IMR-90 (cell line): ENCODE measurements around the gene ARHGAP45. TPM values are rescaled to one million over a fixed set of nuclear protein-coding genes. Genes with fewer than 3 reads are reported as not detected.

Source experiments
- ATAC-seq: fragments of 200-7000 bp; cut with Tn5 transposase; 2 replicates; pipeline ENCODE4 v1.9.1; 2020; ENCODE audit warnings: low read depth, mild to moderate bottlenecking, moderate library complexity
- BruUV-seq: library from RNA; stranded (reverse); fragments of 400-500 nt; replicated peaks from 2 replicates; lab custom pipeline; 2021; lab: Mats Ljungman, UMichigan
- CTCF ChIA-PET: fragments of 300-600 bp; formaldehyde crosslinking; extraction: SDS; loops from one replicate; lab custom pipeline; 2021; ENCODE audit warnings: antibody characterized with exemption; lab: Yijun Ruan, JAX
- POLR2A ChIA-PET: fragments of 300-600 bp; sonication (Branson Sonifier 250); formaldehyde crosslinking; loops from one replicate; lab custom pipeline; 2022; ENCODE audit warnings: antibody characterized with exemption; ENCODE audit not compliant: unreplicated experiment; lab: Charles Lee
- DNase-seq: peaks from one replicate; pipeline ENCODE4 v3.0.0; 2013
- H2AFZ ChIP-seq: replicated peaks from 2 replicates; pipeline ENCODE3; 2013; ENCODE audit warnings: low read length, mild to moderate bottlenecking; ENCODE audit not compliant: poor library complexity
- H2AK5ac ChIP-seq: 2 replicates; pipeline ENCODE4 v1.6.1; 2013; ENCODE audit warnings: low read depth, low read length, inconsistent platforms
- H2AK9ac ChIP-seq: replicated peaks from 2 replicates; pipeline ENCODE3; 2013; ENCODE audit warnings: mild to moderate bottlenecking, low read depth, low read length, moderate library complexity; ENCODE audit not compliant: poor library complexity
- H2BK120ac ChIP-seq: 2 replicates; pipeline ENCODE4 v1.6.1; 2013; ENCODE audit warnings: low read depth, low read length, inconsistent platforms
- H2BK15ac ChIP-seq: 3 replicates; pipeline ENCODE4 v1.6.1; 2013; ENCODE audit warnings: low read depth, low read length, inconsistent platforms
- H2BK20ac ChIP-seq: 2 replicates; pipeline ENCODE4 v1.6.1; 2013; ENCODE audit warnings: low read depth, mild to moderate bottlenecking, inconsistent platforms, low read length, moderate library complexity
- H2BK5ac ChIP-seq: 2 replicates; pipeline ENCODE4 v1.6.1; 2013; ENCODE audit warnings: mild to moderate bottlenecking, low read depth, low read length, inconsistent platforms; ENCODE audit not compliant: poor library complexity, severe bottlenecking
- H3K14ac ChIP-seq: replicated peaks from 2 replicates; pipeline ENCODE4 v1.6.1; 2013; ENCODE audit warnings: low read depth, low read length, inconsistent platforms
- H3K18ac ChIP-seq: 2 replicates; pipeline ENCODE4 v1.6.1; 2013; ENCODE audit warnings: low read depth, low read length, control low read depth
- H3K23ac ChIP-seq: 2 replicates; pipeline ENCODE4 v1.6.1; 2013; ENCODE audit warnings: low read depth, low read length, inconsistent platforms
- H3K27ac ChIP-seq: 2 replicates; pipeline ENCODE4 v1.5.1; 2013; ENCODE audit warnings: mild to moderate bottlenecking, control low read depth, low read length; ENCODE audit not compliant: insufficient read depth
- H3K27me3 ChIP-seq: 2 replicates; pipeline ENCODE4 v1.6.1; 2013; ENCODE audit warnings: low read length; ENCODE audit not compliant: control insufficient read depth, insufficient read depth
- H3K36me3 ChIP-seq: 2 replicates; pipeline ENCODE4 v1.6.1; 2013; ENCODE audit warnings: low read length, mixed read lengths; ENCODE audit not compliant: control insufficient read depth, insufficient read depth
- H3K4ac ChIP-seq: 2 replicates; pipeline ENCODE4 v1.6.1; 2013; ENCODE audit warnings: low read depth, low read length, inconsistent platforms
- H3K4me1 ChIP-seq: 2 replicates; pipeline ENCODE4 v1.6.1; 2013; ENCODE audit warnings: low read length, mixed read lengths; ENCODE audit not compliant: control insufficient read depth, insufficient read depth
- H3K4me2 ChIP-seq: 2 replicates; pipeline ENCODE4 v1.6.1; 2013; ENCODE audit warnings: low read depth, mild to moderate bottlenecking, control low read depth, low read length, moderate library complexity
- H3K4me3 ChIP-seq: 2 replicates; pipeline ENCODE4 v1.5.1; 2013; ENCODE audit warnings: low read depth, mild to moderate bottlenecking, control low read depth, low read length, moderate library complexity; ENCODE audit not compliant: insufficient read depth
- H3K56ac ChIP-seq: 2 replicates; pipeline ENCODE4 v1.6.1; 2013; ENCODE audit warnings: low read length, inconsistent platforms; ENCODE audit not compliant: insufficient read depth; ENCODE audit errors: extremely low read depth
- H3K79me1 ChIP-seq, 2 experiments: 2 replicates each; pipeline ENCODE4 v1.6.1; 2013; ENCODE audit warnings: low read length in 2 of 2, inconsistent platforms in 1 of 2, low read depth in 1 of 2
- H3K9ac ChIP-seq: 2 replicates; pipeline ENCODE4 v1.6.1; 2013; ENCODE audit warnings: low read depth, low read length, control low read depth
- H3K9me1 ChIP-seq: 2 replicates; pipeline ENCODE4 v1.6.1; 2013; ENCODE audit warnings: low read length, inconsistent platforms; ENCODE audit not compliant: insufficient read depth
- H3K9me3 ChIP-seq: 2 replicates; pipeline ENCODE4 v1.6.1; 2013; ENCODE audit warnings: low read length; ENCODE audit not compliant: control insufficient read depth, insufficient read depth
- H4K20me1 ChIP-seq: 2 replicates; pipeline ENCODE4 v1.6.1; 2013; ENCODE audit warnings: low read length, inconsistent platforms; ENCODE audit not compliant: insufficient read depth
- H4K5ac ChIP-seq: 2 replicates; pipeline ENCODE4 v1.6.1; 2013; ENCODE audit warnings: mild to moderate bottlenecking, low read depth, low read length, control low read depth
- H4K8ac ChIP-seq, 2 experiments: 2 replicates each; pipeline ENCODE4 v1.6.1; 2013; ENCODE audit warnings: low read depth in 2 of 2, low read length in 2 of 2, control low read depth in 1 of 2, inconsistent platforms in 1 of 2
- H4K91ac ChIP-seq: 2 replicates; pipeline ENCODE4 v1.6.1; 2013; ENCODE audit warnings: low read depth, low read length, inconsistent platforms; ENCODE audit not compliant: insufficient read depth
- CEBPB ChIP-seq: IDR thresholded peaks from 2 replicates; pipeline ENCODE4 v1.6.1; 2012; ENCODE audit warnings: low read depth, low read length, improper control_type of control experiment
- CTCF ChIP-seq: conservative IDR thresholded peaks from 2 replicates; pipeline ENCODE4 v1.5.1; 2012; ENCODE audit warnings: mild to moderate bottlenecking, low read depth, low read length, improper control_type of control experiment
- FOS ChIP-seq: fragments of 150-350 bp; IDR thresholded peaks from 2 replicates; pipeline ENCODE4 v1.6.1; 2016; ENCODE audit warnings: low read depth, low read length
- RFX5 ChIP-seq: IDR thresholded peaks from 2 replicates; pipeline ENCODE4 v1.8.0; 2012; ENCODE audit warnings: low read depth, mild to moderate bottlenecking, low read length, moderate library complexity
- WGBS, 2 experiments: methylation state at CpG; one replicate each; pipeline versions ENCODE4 v1.1.5 to v1.1.7; 2013; ENCODE audit warnings: missing lambda C conversion rate in 2 of 2; ENCODE audit not compliant: insufficient read length in 1 of 2; ENCODE audit errors: extremely low coverage in 2 of 2; 5-methylcytosine and 5-hydroxymethylcytosine counted together
- dilution Hi-C: fragments of 300-500 bp; cut with HindIII; formaldehyde crosslinking; loops from one replicate; pipeline ENCODE4 v1.14.3; 2018; ENCODE audit warnings: low sequenced_read_pairs; ENCODE audit not compliant: unreplicated experiment
- in situ Hi-C: fragments of 300-500 bp; cut with MboI; formaldehyde crosslinking; loops from 3 replicates; pipeline ENCODE4 v1.14.3; 2019; ENCODE audit warnings: low sequenced_read_pairs, inconsistent platforms, mixed read lengths
- intact Hi-C: fragments of 100-400 bp; cut with micrococcal nuclease; formaldehyde crosslinking; loops from 2 replicates; pipeline ENCODE4 v1.10.0; 2022
- polyA plus RNA-seq, 3 experiments: library from polyadenylated mRNA; depleted of rRNA; stranded (reverse); fragments of >200 nt; gene quantifications; 2 replicates each; pipeline ENCODE4 v1.2.3, GENCODE V29; 2012; ENCODE audit warnings: low replicate concordance in 1 of 3
- total RNA-seq: library from RNA; depleted of rRNA; stranded (reverse); fragments of >200 nt; gene quantifications from 2 replicates; pipeline ENCODE4 v1.2.3, GENCODE V29; 2012

ARHGAP45 gene
- total and polyA plus RNA-seq, 2 of the 4 experiments (the other 2 are of a cell fraction) = 1.3 to 1.7 TPM

- intact Hi-C loops = loop anchor here (2.0 kb wide), 2 partner anchors 53 to 61 kb away; partner anchors contain the start of genes GPX4 and POLR2E
- Histone ChIP-seq H2AK9ac (no peak overlapping the region), H3K9ac (no peak overlapping the region), H4K5ac (no peak overlapping the region), H3K56ac (no peak overlapping the region), H2AK5ac (no peak overlapping the region), H2BK15ac (no peak overlapping the region), H2BK120ac (no peak overlapping the region), H2AFZ (no peak overlapping the region), H3K4me3 (no peak overlapping the region), H4K8ac (no peak overlapping the region), H3K14ac (no peak overlapping the region), H3K79me1 (peaks cover 0 to 13% of the 10 kb centered on the region in 2 experiments; a peak in 2 of 4 replicates), H4K20me1 (peaks cover 25% of the 10 kb centered on the region), H2BK5ac (no peak overlapping the region), H4K91ac (no peak overlapping the region), H3K23ac (no peak overlapping the region), H2BK20ac (no peak overlapping the region), H3K18ac (no peak overlapping the region), H3K9me3 (no peaks in the 10 kb centered on the region), H3K4me1 (peaks cover 7% of the 10 kb centered on the region; the same call in 1 of the 2 replicates), H3K27me3 (no peaks in the 10 kb centered on the region), H3K4me2 (no peak overlapping the region), H3K27ac (no peak overlapping the region), H3K9me1 (no peaks in the 10 kb centered on the region), H3K4ac (no peak overlapping the region), H3K36me3 (peaks cover 19% of the 10 kb centered on the region)
- TF ChIP-seq RFX5 = no peak
- TF ChIP-seq CTCF = no peak
- TF ChIP-seq CEBPB = no peak
- TF ChIP-seq FOS = no peak
- dilution Hi-C loops = no loop called here
- ATAC-seq = no peak
- CTCF ChIA-PET = no interaction called here
- in situ Hi-C loops = no loop called here
- BruUV-seq = no TSS peak
- WGBS, 2 experiments = 76% methylated on average over 30 of the region's 43 CpGs; no CpG with 5 or more reads in 1 of the 2 experiments
- POLR2A ChIA-PET = interaction anchor here (0.8 kb wide), 1 partner anchor 14 kb away, joined by 5 read pairs; no protein-coding TSS in a partner anchor
- no peak for DNase-seq
Measured at GRCh38 chr19:1041835-1042685, 24.9 kb upstream of the ARHGAP45 start.
